HepG2 (cell line): ENCODE measurements around the gene ZDHHC3. TPM values are rescaled to one million over a fixed set of nuclear protein-coding genes. Genes with fewer than 3 reads are reported as not detected.

ENCODE experiments used
- ATAC-seq: fragments of 200-7000 bp; cut with Tn5 transposase; 3 replicates; pipeline ENCODE4 v1.9.1; 2020; ENCODE audit warnings: mild to moderate bottlenecking, moderate library complexity
- BruUV-seq: library from RNA; stranded (reverse); fragments of 400-500 nt; replicated peaks from 2 replicates; lab custom pipeline; 2021; lab: Mats Ljungman, UMichigan
- CTCF ChIA-PET: fragments of 300-600 bp; formaldehyde crosslinking; extraction: SDS; loops from one replicate; lab custom pipeline; 2021; ENCODE audit warnings: low total read pairs, inconsistent platforms, low intra/inter-chr PET ratio; lab: Yijun Ruan, JAX
- POLR2A ChIA-PET: fragments of 350-600 bp; sonication (Branson Sonifier 250); formaldehyde crosslinking; loops from one replicate; lab custom pipeline; 2020; ENCODE audit warnings: antibody characterized with exemption, inconsistent platforms; lab: Yijun Ruan, JAX
- DNase-seq: peaks from one replicate; pipeline ENCODE4 v3.0.0-alpha.2; 2015; ENCODE audit warnings: low spot score
- FAIRE-seq: peaks from 3 replicates; lab custom pipeline; 2011; peaks lifted over from hg19 to GRCh38; lab: Jason Lieb, UNC
- H2AFZ ChIP-seq: one replicate; pipeline ENCODE4 v1.6.1; 2011; ENCODE audit warnings: low read length, inconsistent platforms
- H3K27ac ChIP-seq: fragments of 300-600 bp; 3 replicates; pipeline ENCODE4 v1.8.0; 2011; ENCODE audit warnings: mixed run types, mild to moderate bottlenecking, mixed read lengths, low read length, inconsistent platforms; ENCODE audit not compliant: insufficient read depth; ENCODE audit errors: extremely low read length
- H3K27me3 ChIP-seq, 2 experiments: fragments of 200-600 bp in 1 of 2; 2 replicates in 1 of 2; 3 replicates in 1 of 2; pipeline versions ENCODE4 v1.6.0 to v1.8.0; 2011; ENCODE audit warnings: low read length in 2 of 2, mild to moderate bottlenecking in 2 of 2, moderate library complexity in 2 of 2, inconsistent platforms in 1 of 2; ENCODE audit not compliant: insufficient read depth in 2 of 2, control insufficient read depth in 1 of 2
- H3K36me3 ChIP-seq, 2 experiments: fragments of 200-600 bp in 1 of 2; replicated peaks in 1 of 2; 2 replicates in 1 of 2; 3 replicates in 1 of 2; pipeline versions ENCODE4 v1.5.1 to v1.8.0; 2011; ENCODE audit warnings: low read length in 2 of 2, inconsistent platforms in 1 of 2; ENCODE audit not compliant: insufficient read depth in 2 of 2, control insufficient read depth in 1 of 2
- H3K4me1 ChIP-seq: 2 replicates; pipeline ENCODE4 v1.5.1; 2012; ENCODE audit warnings: low read length, inconsistent platforms; ENCODE audit not compliant: insufficient read depth
- H3K4me2 ChIP-seq: 2 replicates; pipeline ENCODE4 v1.6.0; 2011; ENCODE audit warnings: low read depth, low read length, inconsistent platforms
- H3K4me3 ChIP-seq, 3 experiments: fragments of 200-600 bp in 1 of 3; sonication (generic), shearing (Covaris generic) in 1 of 3; replicated peaks in 1 of 3; 2 replicates each; pipeline ENCODE4 v1.5.1; 2011 to 2016; ENCODE audit warnings: low read length in 3 of 3, inconsistent platforms in 2 of 3, low read depth in 2 of 3, mild to moderate bottlenecking in 2 of 3, control low read depth in 1 of 3, mixed read lengths in 1 of 3; ENCODE audit not compliant: insufficient read depth in 1 of 3
- H3K79me2 ChIP-seq: one replicate; pipeline ENCODE4 v1.6.1; 2011; ENCODE audit warnings: low read length, inconsistent platforms; ENCODE audit not compliant: insufficient read depth
- H3K9ac ChIP-seq: 2 replicates; pipeline ENCODE4 v1.6.0; 2011; ENCODE audit warnings: mild to moderate bottlenecking, low read depth, low read length, inconsistent platforms; ENCODE audit not compliant: insufficient read depth
- H3K9me3 ChIP-seq: 2 replicates; pipeline ENCODE4 v1.5.1; 2012; ENCODE audit warnings: mild to moderate bottlenecking, low read length
- H4K20me1 ChIP-seq: 2 replicates; pipeline ENCODE4 v1.6.0; 2011; ENCODE audit warnings: inconsistent platforms, mild to moderate bottlenecking, low read length, moderate library complexity; ENCODE audit not compliant: insufficient read depth
- CC2D1A ChIP-seq: sonication (generic); formaldehyde crosslinking; IDR thresholded peaks from 2 replicates; pipeline ENCODE4 v1.8.1; 2023; ENCODE audit warnings: mild to moderate bottlenecking, missing genetic modification reagents
- CREB1 ChIP-seq, 2 experiments: fragments of 450-650 bp in 1 of 2; IDR thresholded peaks; 2 replicates each; pipeline ENCODE4 v1.6.1; 2016 to 2017; ENCODE audit warnings: control low read depth in 1 of 2, mild to moderate bottlenecking in 1 of 2, missing compliant biosample characterization in 1 of 2, missing genetic modification characterization in 1 of 2
- FOSL2 ChIP-seq: sonication (generic); formaldehyde crosslinking; IDR thresholded peaks from 2 replicates; pipeline ENCODE4 v1.4.0; 2020; ENCODE audit warnings: missing genetic modification reagents
- FOXO1 ChIP-seq: sonication (generic); formaldehyde crosslinking; IDR thresholded peaks from 2 replicates; pipeline ENCODE4 v1.4.0; 2020; ENCODE audit warnings: missing genetic modification reagents
- FOXP1 ChIP-seq, 2 experiments: fragments of 450-650 bp in 1 of 2; IDR thresholded peaks; 2 replicates each; pipeline ENCODE4 v1.6.1; 2017 to 2018; ENCODE audit warnings: antibody characterized with exemption in 1 of 2
- MYNN ChIP-seq: sonication (generic); formaldehyde crosslinking; IDR thresholded peaks from 2 replicates; pipeline ENCODE4 v1.4.0; 2020; ENCODE audit warnings: mild to moderate bottlenecking, low read depth, missing genetic modification reagents
- NR2F2 ChIP-seq: IDR thresholded peaks from 2 replicates; pipeline ENCODE4 v1.6.1; 2012; ENCODE audit warnings: low read depth, inconsistent platforms, borderline replicate concordance
- RARG ChIP-seq: sonication (generic); formaldehyde crosslinking; IDR thresholded peaks from 2 replicates; pipeline ENCODE4 v1.4.0; 2020; ENCODE audit warnings: low read depth, mild to moderate bottlenecking, missing genetic modification reagents
- ZFP36L2 ChIP-seq: sonication (generic); formaldehyde crosslinking; IDR thresholded peaks from 2 replicates; pipeline ENCODE4 v1.4.0; 2020; ENCODE audit warnings: missing genetic modification reagents
- ZNF263 ChIP-seq: sonication (generic); formaldehyde crosslinking; IDR thresholded peaks from 2 replicates; pipeline ENCODE4 v1.4.0; 2020; ENCODE audit warnings: missing genetic modification reagents
- ZNF3 ChIP-seq: IDR thresholded peaks from 2 replicates; pipeline ENCODE4 v1.7.0; 2017; ENCODE audit warnings: inconsistent platforms
- ZNF605 ChIP-seq: sonication (generic); formaldehyde crosslinking; IDR thresholded peaks from 2 replicates; pipeline ENCODE4 v1.8.0; 2022; ENCODE audit warnings: mild to moderate bottlenecking, missing genetic modification reagents
- ZNF644 ChIP-seq: IDR thresholded peaks from 2 replicates; pipeline ENCODE4 v1.6.1; 2016; ENCODE audit warnings: low read depth
- ZNF660 ChIP-seq: sonication (generic); formaldehyde crosslinking; IDR thresholded peaks from 2 replicates; pipeline ENCODE4 v1.5.1; 2020; ENCODE audit warnings: mild to moderate bottlenecking, low read depth, missing genetic modification reagents, borderline replicate concordance
- ZNF724P ChIP-seq: sonication (generic); formaldehyde crosslinking; IDR thresholded peaks from 2 replicates; pipeline ENCODE4 v1.8.0; 2022; ENCODE audit warnings: missing genetic modification reagents, borderline replicate concordance
- ZNF749 ChIP-seq: sonication (generic); formaldehyde crosslinking; IDR thresholded peaks from 2 replicates; pipeline ENCODE4 v1.8.0; 2022; ENCODE audit warnings: mild to moderate bottlenecking, missing genetic modification reagents, moderate library complexity, borderline replicate concordance
- WGBS: methylation state at CpG from one replicate; pipeline ENCODE4 v1.1.6; 2017; ENCODE audit warnings: low lambda C conversion rate; 5-methylcytosine and 5-hydroxymethylcytosine counted together
- in situ Hi-C: cut with HindIII; loops from 2 replicates; pipeline ENCODE4 v1.10.0; 2017; ENCODE audit warnings: low pct_unique_long_range_greater_than_20kb; ENCODE audit not compliant: extremely low pct_ligation_motif_present
- intact Hi-C: fragments of 100-400 bp; cut with micrococcal nuclease; formaldehyde crosslinking; loops from one replicate; pipeline ENCODE4 v1.10.0; 2022; ENCODE audit not compliant: unreplicated experiment
- polyA plus RNA-seq, 8 experiments: library from polyadenylated mRNA; depleted of rRNA in 3 of 8; stranded (reverse) in 7 of 8; unstranded in 1 of 8; fragments of >200 nt; fragmentation: Illumina TruSeq in 4 of 8; extraction: Trizol in 4 of 8; gene quantifications; 2 replicates each; pipeline versions ENCODE4 v1.2.1 to v1.2.3, GENCODE V29; 2011 to 2016; ENCODE audit warnings: low read depth in 4 of 8, missing spikeins in 1 of 8, mixed read lengths in 1 of 8; ENCODE audit not compliant: insufficient read depth in 1 of 8
- total RNA-seq, 5 experiments: library from RNA; depleted of rRNA; stranded (reverse); fragments of >200 nt; fragmentation: Illumina TruSeq; extraction: Trizol; gene quantifications; 2 replicates each; pipeline ENCODE4 v1.2.3, GENCODE V29; 2016; ENCODE audit warnings: low read depth in 1 of 5
- TF ChIP-seq, protein P1 (sequence below): sonication (generic); formaldehyde crosslinking; conservative IDR thresholded peaks from 2 replicates; pipeline ENCODE4 v1.4.0; 2020; ENCODE audit warnings: mild to moderate bottlenecking, missing genetic modification reagents, moderate library complexity
- TF ChIP-seq, protein P2 (sequence below): sonication (generic); formaldehyde crosslinking; IDR thresholded peaks from 2 replicates; pipeline ENCODE4 v1.5.0; 2020; ENCODE audit warnings: missing genetic modification reagents
- TF ChIP-seq, protein P3 (sequence below): sonication (generic); formaldehyde crosslinking; IDR thresholded peaks from 2 replicates; pipeline ENCODE4 v1.4.0; 2020; ENCODE audit warnings: mild to moderate bottlenecking, low read depth, missing genetic modification reagents
- TF ChIP-seq, protein P4 (sequence below): sonication (generic); formaldehyde crosslinking; conservative IDR thresholded peaks from 2 replicates; pipeline ENCODE4 v1.4.0; 2020; ENCODE audit warnings: missing genetic modification reagents

ZDHHC3 gene
- total and polyA plus RNA-seq, 2 of the 13 experiments (the other 11 are each of a cell fraction or from before 2014, with no cell fraction given), result 44.1 to 65.7 TPM

DNA sequence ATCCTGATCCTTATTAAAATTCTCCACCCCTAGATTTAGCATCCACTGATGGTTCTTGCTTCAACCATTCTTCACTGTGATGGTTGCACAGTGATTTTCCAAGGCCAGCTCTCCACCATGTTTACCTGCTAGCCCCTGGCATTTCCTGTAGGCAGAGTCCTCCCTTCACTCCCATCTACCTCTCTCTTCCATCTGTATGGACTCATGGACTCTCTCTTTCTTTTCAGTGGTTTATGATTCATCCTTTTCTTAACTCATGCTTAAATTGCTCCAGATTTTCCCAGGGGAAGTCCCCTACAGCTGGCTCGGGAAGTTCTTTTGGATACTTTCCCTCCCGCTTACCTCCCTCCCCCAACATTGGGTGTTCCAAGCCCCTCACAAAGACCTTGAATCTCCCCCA, 82.9 kb downstream of the ZDHHC3 start (continued):
- peak; percentile 82; the same call in 1 of the 2 replicates for TF ChIP-seq ZNF263 (CRISPR knock-in tag)
- no peak for TF ChIP-seq ZNF660 (CRISPR knock-in tag)
- TF ChIP-seq FOXP1 (IDR thresholded peaks at IDR 0.05), result no peak
- TF ChIP-seq FOXP1 (CRISPR knock-in tag; IDR thresholded peaks at IDR 0.05), result no peak
- TF ChIP-seq FOXO1 (CRISPR knock-in tag), result no peak
- TF ChIP-seq, protein P1, sequence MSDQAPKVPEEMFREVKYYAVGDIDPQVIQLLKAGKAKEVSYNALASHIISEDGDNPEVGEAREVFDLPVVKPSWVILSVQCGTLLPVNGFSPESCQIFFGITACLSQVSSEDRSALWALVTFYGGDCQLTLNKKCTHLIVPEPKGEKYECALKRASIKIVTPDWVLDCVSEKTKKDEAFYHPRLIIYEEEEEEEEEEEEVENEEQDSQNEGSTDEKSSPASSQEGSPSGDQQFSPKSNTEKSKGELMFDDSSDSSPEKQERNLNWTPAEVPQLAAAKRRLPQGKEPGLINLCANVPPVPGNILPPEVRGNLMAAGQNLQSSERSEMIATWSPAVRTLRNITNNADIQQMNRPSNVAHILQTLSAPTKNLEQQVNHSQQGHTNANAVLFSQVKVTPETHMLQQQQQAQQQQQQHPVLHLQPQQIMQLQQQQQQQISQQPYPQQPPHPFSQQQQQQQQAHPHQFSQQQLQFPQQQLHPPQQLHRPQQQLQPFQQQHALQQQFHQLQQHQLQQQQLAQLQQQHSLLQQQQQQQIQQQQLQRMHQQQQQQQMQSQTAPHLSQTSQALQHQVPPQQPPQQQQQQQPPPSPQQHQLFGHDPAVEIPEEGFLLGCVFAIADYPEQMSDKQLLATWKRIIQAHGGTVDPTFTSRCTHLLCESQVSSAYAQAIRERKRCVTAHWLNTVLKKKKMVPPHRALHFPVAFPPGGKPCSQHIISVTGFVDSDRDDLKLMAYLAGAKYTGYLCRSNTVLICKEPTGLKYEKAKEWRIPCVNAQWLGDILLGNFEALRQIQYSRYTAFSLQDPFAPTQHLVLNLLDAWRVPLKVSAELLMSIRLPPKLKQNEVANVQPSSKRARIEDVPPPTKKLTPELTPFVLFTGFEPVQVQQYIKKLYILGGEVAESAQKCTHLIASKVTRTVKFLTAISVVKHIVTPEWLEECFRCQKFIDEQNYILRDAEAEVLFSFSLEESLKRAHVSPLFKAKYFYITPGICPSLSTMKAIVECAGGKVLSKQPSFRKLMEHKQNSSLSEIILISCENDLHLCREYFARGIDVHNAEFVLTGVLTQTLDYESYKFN (CRISPR knock-in tag), result 0 out of 2 replicates have a peak, but pooled peaks have one; percentile 14
- peak; percentile 28; the same call in 1 of the 2 replicates for TF ChIP-seq FOSL2 (CRISPR knock-in tag)
- TF ChIP-seq, protein P2, sequence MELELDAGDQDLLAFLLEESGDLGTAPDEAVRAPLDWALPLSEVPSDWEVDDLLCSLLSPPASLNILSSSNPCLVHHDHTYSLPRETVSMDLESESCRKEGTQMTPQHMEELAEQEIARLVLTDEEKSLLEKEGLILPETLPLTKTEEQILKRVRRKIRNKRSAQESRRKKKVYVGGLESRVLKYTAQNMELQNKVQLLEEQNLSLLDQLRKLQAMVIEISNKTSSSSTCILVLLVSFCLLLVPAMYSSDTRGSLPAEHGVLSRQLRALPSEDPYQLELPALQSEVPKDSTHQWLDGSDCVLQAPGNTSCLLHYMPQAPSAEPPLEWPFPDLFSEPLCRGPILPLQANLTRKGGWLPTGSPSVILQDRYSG (CRISPR knock-in tag), result no peak
- TF ChIP-seq ZNF644, result peak; percentile 80

DNA sequence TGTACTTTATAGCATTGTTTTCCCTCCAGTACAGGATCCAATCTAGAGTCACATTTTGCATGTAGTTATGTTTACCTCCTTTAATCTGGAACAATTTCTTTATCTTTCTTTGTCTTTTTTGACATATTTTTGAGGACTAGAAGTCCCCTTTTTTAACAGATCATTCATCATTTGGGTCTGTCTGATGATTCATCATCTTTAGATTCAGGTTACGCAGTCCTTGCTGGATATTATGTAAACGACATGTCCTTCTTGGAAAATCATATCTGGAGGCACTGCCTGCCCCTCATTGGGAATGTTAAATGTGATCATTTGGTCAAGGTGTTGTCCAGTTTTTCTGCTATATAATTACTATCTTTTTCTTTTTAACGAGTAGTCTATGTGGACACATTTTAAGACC, 83.3 kb downstream of the ZDHHC3 start:
- ATAC-seq (no peak), FAIRE-seq (no peak), DNase-seq (no peak)
- Histone ChIP-seq H4K20me1 (no peaks in the 10 kb centered on the region), H3K4me1 (peaks cover 22% of the 10 kb centered on the region), H3K9ac (no peak overlapping the region), H3K27ac (no peak overlapping the region), H3K79me2 (no peaks in the 10 kb centered on the region), H3K4me3 (no peak overlapping the region), H3K4me2 (peak overlapping the region; percentile 45; the same call in 1 of the 2 replicates), H3K9me3 (no peaks in the 10 kb centered on the region), H2AFZ (no peak overlapping the region), H3K27me3 (no peaks in the 10 kb centered on the region), H3K36me3 (no peaks in the 10 kb centered on the region)
- intact Hi-C loops (no loop called here), in situ Hi-C loops (no loop called here)
- 31% methylated on average over 3 of the region's 3 CpGs for WGBS
- no TSS peak for BruUV-seq
- CTCF ChIA-PET, result no interaction called here
- POLR2A ChIA-PET, result no interaction called here
- TF ChIP-seq, protein P3, sequence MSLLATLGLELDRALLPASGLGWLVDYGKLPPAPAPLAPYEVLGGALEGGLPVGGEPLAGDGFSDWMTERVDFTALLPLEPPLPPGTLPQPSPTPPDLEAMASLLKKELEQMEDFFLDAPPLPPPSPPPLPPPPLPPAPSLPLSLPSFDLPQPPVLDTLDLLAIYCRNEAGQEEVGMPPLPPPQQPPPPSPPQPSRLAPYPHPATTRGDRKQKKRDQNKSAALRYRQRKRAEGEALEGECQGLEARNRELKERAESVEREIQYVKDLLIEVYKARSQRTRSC (CRISPR knock-in tag), result no peak
- TF ChIP-seq CREB1 (IDR thresholded peaks at IDR 0.05) (no peak), CREB1 (CRISPR knock-in tag; IDR thresholded peaks at IDR 0.05) (no peak), ZNF724P (CRISPR knock-in tag) (no peak), ZNF605 (no peak), CC2D1A (CRISPR knock-in tag) (no peak), ZNF749 (no peak), NR2F2 (no peak), ZNF3 (CRISPR knock-in tag) (no peak), ZFP36L2 (CRISPR knock-in tag) (no peak), RARG (no peak), MYNN (CRISPR knock-in tag) (no peak)
- TF ChIP-seq, protein P4, sequence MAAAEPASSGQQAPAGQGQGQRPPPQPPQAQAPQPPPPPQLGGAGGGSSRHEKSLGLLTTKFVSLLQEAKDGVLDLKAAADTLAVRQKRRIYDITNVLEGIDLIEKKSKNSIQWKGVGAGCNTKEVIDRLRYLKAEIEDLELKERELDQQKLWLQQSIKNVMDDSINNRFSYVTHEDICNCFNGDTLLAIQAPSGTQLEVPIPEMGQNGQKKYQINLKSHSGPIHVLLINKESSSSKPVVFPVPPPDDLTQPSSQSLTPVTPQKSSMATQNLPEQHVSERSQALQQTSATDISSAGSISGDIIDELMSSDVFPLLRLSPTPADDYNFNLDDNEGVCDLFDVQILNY (CRISPR knock-in tag), result no peak
